ENCODE results near the gene SMG9. TPM values are rescaled to one million over a fixed set of nuclear protein-coding genes. Genes with fewer than 3 reads are reported as not detected.
"Not testable (repeated sequence)": the region's sequence is repeated elsewhere in the genome, so short reads cannot be mapped to it uniquely, and the experiment has no call there.

The SMG9 gene
- total RNA-seq, 2 experiments from 2014 or later: 55.7 to 58.1 TPM

- Mint-ChIP-seq H3K4me1 (no peaks in the 10 kb centered on the region), H3K27ac (no peak overlapping the region), H3K27me3 (peaks cover 7% of the 10 kb centered on the region), H3K4me3 (no peak overlapping the region), H3K9me3 (peaks cover 14% of the 10 kb centered on the region), H3K36me3 (no peaks in the 10 kb centered on the region)
- no peak for DNase-seq
These were observed 66.6 kb downstream of the SMG9 start for GRCh38 chr19:43688059-43688701.

- no peak for DNase-seq
- no peaks in the 10 kb centered on the region for H3K36me3 Mint-ChIP-seq
- H3K9me3 Mint-ChIP-seq: peaks cover 14% of the 10 kb centered on the region
- H3K27me3 Mint-ChIP-seq: peaks cover 2% of the 10 kb centered on the region
- no peaks in the 10 kb centered on the region for H3K4me1 Mint-ChIP-seq
- no peak overlapping the region for H3K27ac Mint-ChIP-seq
- no peak overlapping the region for H3K4me3 Mint-ChIP-seq
These were observed 67.1 kb downstream of the SMG9 start for GRCh38 chr19:43687660-43687997.

DNA sequence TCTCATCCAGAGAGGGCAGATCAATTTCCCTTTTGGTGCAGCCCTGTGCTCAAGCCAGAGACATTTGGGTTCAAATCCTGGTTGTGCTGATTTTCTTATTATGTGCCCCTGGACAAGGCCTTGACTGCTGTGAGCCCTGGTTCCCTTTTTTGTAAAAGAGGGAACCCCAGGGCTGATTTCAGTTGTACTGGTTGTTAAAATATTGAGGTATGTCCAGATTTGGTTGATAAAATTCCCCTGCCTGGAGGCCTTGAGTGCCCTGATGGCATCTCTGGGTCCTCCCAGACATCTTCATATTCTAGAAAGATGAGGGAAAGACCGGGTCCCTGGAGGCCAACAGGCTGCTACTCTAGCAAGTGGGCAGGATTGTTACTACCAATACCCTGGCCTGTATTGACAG, 70.4 kb downstream of the SMG9 start:
- no peaks in the 10 kb centered on the region for H3K9me3 Mint-ChIP-seq
- no peak overlapping the region for H3K4me3 Mint-ChIP-seq
- no peaks in the 10 kb centered on the region for H3K4me1 Mint-ChIP-seq
- no peak for DNase-seq
- no peak overlapping the region for H3K27ac Mint-ChIP-seq
- no peaks in the 10 kb centered on the region for H3K27me3 Mint-ChIP-seq
- no peaks in the 10 kb centered on the region for H3K36me3 Mint-ChIP-seq

DNA sequence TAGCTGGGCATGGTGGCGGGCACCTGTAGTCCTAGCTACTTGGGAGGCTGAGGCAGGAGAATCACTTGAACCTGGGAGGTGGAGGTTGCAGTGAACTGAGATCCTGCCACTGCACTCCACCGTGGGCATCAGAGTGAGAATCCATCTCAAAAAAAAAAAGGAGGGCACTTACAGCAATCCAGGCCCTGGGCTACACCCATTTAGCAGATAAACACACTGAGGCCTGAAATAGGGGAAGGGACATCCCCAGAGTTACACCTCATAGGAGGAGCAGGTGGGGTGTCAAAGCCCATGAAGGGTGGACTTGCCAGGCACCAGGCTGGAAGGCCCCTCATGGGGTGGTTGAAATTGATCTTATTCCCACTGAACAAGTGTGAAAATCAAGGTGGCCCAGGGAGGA, 70.9 kb downstream of the SMG9 start:
- Mint-ChIP-seq H3K4me1 (no peaks in the 10 kb centered on the region), H3K4me3 (no peak overlapping the region), H3K36me3 (no peaks in the 10 kb centered on the region), H3K27ac (no peak overlapping the region), H3K9me3 (no peaks in the 10 kb centered on the region), H3K27me3 (no peaks in the 10 kb centered on the region)
- DNase-seq: no peak

GRCh38 chr19:43682824-43683661, 71.7 kb downstream of the SMG9 start:
- no peaks in the 10 kb centered on the region for H3K4me1 Mint-ChIP-seq
- H3K4me3 Mint-ChIP-seq: no peak overlapping the region

DNA sequence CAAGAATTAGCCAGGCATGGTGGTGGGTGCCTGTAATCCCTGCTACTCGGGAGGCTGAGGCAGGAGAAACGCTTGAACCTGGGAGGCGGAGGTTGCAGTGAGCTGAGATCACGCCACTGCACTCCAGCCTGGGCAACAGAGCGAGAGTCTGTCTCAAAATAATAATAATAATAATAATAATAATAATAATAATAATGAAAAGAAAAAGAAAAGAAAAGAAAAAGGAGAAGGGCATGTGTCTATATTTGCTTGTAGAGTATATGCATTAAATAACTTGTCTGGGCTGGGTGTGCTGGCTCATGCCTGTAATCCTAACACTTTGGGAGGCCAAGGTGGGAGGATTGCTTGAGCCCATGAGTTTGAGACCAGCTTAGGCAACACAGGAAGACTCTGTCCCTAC, 72.5 kb downstream of the SMG9 start:
- H3K27me3 Mint-ChIP-seq, H3K4me1 Mint-ChIP-seq, H3K9me3 Mint-ChIP-seq, H3K36me3 Mint-ChIP-seq, H3K4me3 Mint-ChIP-seq, DNase-seq, H3K27ac Mint-ChIP-seq: not testable (repeated sequence)

More at GRCh38 chr19:43682824-43683661, 71.7 kb downstream of the SMG9 start:
- no peaks in the 10 kb centered on the region for H3K27me3 Mint-ChIP-seq
- no peaks in the 10 kb centered on the region for H3K9me3 Mint-ChIP-seq
- H3K27ac Mint-ChIP-seq: no peak overlapping the region
- no peak for DNase-seq
- no peaks in the 10 kb centered on the region for H3K36me3 Mint-ChIP-seq

DNA sequence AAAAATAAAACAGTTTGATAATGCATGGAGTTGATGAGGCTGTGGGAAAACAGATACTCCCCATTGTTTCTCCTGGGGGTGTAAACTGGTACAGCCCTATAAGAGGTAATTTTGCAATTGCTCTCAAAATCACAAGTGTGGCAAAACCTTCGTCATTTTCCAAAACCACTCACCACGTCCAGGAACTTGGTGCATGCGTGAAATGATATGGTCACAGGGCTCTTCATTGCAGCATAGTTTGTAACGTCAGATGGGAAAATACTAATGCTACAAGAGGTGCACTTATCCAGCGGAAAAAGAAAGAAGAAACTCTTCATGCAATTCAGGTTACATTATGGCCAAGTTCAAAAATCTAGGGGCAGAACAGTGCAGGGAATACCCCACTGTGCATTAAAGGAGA, 72.9 kb downstream of the SMG9 start:
- Mint-ChIP-seq H3K4me1 (no peaks in the 10 kb centered on the region), H3K4me3 (no peak overlapping the region), H3K36me3 (no peaks in the 10 kb centered on the region), H3K27ac (no peak overlapping the region), H3K9me3 (no peaks in the 10 kb centered on the region), H3K27me3 (no peaks in the 10 kb centered on the region)
- DNase-seq: no peak

- Mint-ChIP-seq H3K27ac (no peak overlapping the region), H3K4me1 (peaks cover 9% of the 10 kb centered on the region), H3K4me3 (no peak overlapping the region), H3K36me3 (no peaks in the 10 kb centered on the region), H3K9me3 (no peaks in the 10 kb centered on the region), H3K27me3 (no peaks in the 10 kb centered on the region)
- no peak for DNase-seq
These were observed 76.1 kb downstream of the SMG9 start for GRCh38 chr19:43678512-43679261.

Other genes with a start within 250 kb of the SMG9 start
- 10 to 100 TPM; 41.5 to 44.8 TPM for gene ETHE1, start 227.8 kb downstream of the SMG9 start, total RNA-seq
- 1 to 10 TPM; 2.0 to 2.2 TPM for gene ZNF575, start 221.8 kb downstream of the SMG9 start, total RNA-seq
- 10 to 100 TPM; 35.4 to 36.8 TPM for gene XRCC1, start 179.4 kb downstream of the SMG9 start, total RNA-seq
- 10 to 100 TPM; 14.3 to 16.8 TPM for gene PINLYP, start 179.2 kb downstream of the SMG9 start, total RNA-seq
- 10 to 100 TPM; 19.8 to 24.6 TPM for gene IRGQ, start 158.8 kb downstream of the SMG9 start, total RNA-seq
- gene ZNF576, start 158.4 kb downstream of the SMG9 start, total RNA-seq: 10 to 100 TPM; 11.7 to 14.9 TPM
- gene SRRM5, start 142.9 kb downstream of the SMG9 start, total RNA-seq: under 1 TPM; 0.54 to 0.60 TPM
- 10 to 100 TPM; 16.8 to 19.7 TPM for gene ZNF428, start 135.3 kb downstream of the SMG9 start, total RNA-seq
- gene CADM4, start 115.1 kb downstream of the SMG9 start, total RNA-seq: under 1 TPM; 0.26 to 0.29 TPM
- gene PLAUR, start 84.8 kb downstream of the SMG9 start, total RNA-seq: 1 to 10 TPM; 6.5 to 7.6 TPM
- gene IRGC, start 38.9 kb downstream of the SMG9 start, total RNA-seq: not detected
- 10 to 100 TPM; 38.9 to 41.5 TPM for gene KCNN4, start 26.0 kb upstream of the SMG9 start, total RNA-seq
- 1 to 10 TPM; 1.6 TPM for gene LYPD5, start 47.5 kb upstream of the SMG9 start, total RNA-seq
- 1 to 10 TPM; 5.6 to 7.2 TPM for gene ZNF283, start 72.4 kb upstream of the SMG9 start, total RNA-seq
- gene ZNF404, start 129.0 kb upstream of the SMG9 start, total RNA-seq: 1 to 10 TPM; 2.9 to 3.1 TPM
- 10 to 100 TPM; 11.9 to 12.2 TPM for gene ZNF45, start 180.3 kb upstream of the SMG9 start, total RNA-seq
- 1 to 10 TPM; 1.2 to 1.6 TPM for gene ZNF221, start 196.3 kb upstream of the SMG9 start, total RNA-seq
- gene ZNF155, start 229.2 kb upstream of the SMG9 start, total RNA-seq: 1 to 10 TPM; 6.7 to 7.0 TPM
- 1 to 10 TPM; 2.5 to 3.9 TPM for gene ZNF230, start 248.0 kb upstream of the SMG9 start, total RNA-seq